CD14-positive monocyte (primary cell): ENCODE results near the gene SGSH. TPM values are rescaled to one million over a fixed set of nuclear protein-coding genes. Genes with fewer than 3 reads are reported as not detected.

Experiments
- DNase-seq, 3 donors: peaks; one replicate each; pipeline ENCODE4 v3.0.0-alpha.2; 2011 to 2022
- H2AFZ ChIP-seq: 2 replicates; pipeline ENCODE4 v1.6.0; 2012; ENCODE audit warnings: mild to moderate bottlenecking, low read depth, low read length, inconsistent platforms; ENCODE audit not compliant: insufficient read depth, poor library complexity, severe bottlenecking
- H3K27ac ChIP-seq, 2 donors: 1 replicate in 1 of 2; 2 replicates in 1 of 2; pipeline ENCODE4 v1.5.1; 2012 to 2013; ENCODE audit warnings: low read length in 2 of 2, control low read depth in 1 of 2, inconsistent platforms in 1 of 2, low read depth in 1 of 2, mild to moderate bottlenecking in 1 of 2
- H3K27me3 ChIP-seq, 2 donors: one replicate each; pipeline versions ENCODE4 v1.6.0 to v1.6.1; 2011 to 2013; ENCODE audit warnings: low read length in 2 of 2; ENCODE audit not compliant: control insufficient read depth in 2 of 2, insufficient read depth in 2 of 2
- H3K36me3 ChIP-seq, 2 donors: replicated peaks in 1 of 2; 1 replicate in 1 of 2; 2 replicates in 1 of 2; pipeline versions ENCODE4 v1.5.1 to v1.6.1; 2012 to 2013; ENCODE audit warnings: low read length in 2 of 2, control low read depth in 1 of 2, inconsistent platforms in 1 of 2, mild to moderate bottlenecking in 1 of 2; ENCODE audit not compliant: insufficient read depth in 2 of 2, control insufficient read depth in 1 of 2
- H3K4me1 ChIP-seq, 2 donors: 1 replicate in 1 of 2; 2 replicates in 1 of 2; pipeline versions ENCODE4 v1.5.1 to v1.6.1; 2012 to 2013; ENCODE audit warnings: low read length in 2 of 2, control low read depth in 1 of 2, inconsistent platforms in 1 of 2, mild to moderate bottlenecking in 1 of 2, moderate library complexity in 1 of 2; ENCODE audit not compliant: insufficient read depth in 2 of 2, control insufficient read depth in 1 of 2
- H3K4me2 ChIP-seq: replicated peaks from 2 replicates; pipeline ENCODE3; 2012; ENCODE audit warnings: low read length, moderate library complexity, mild to moderate bottlenecking; ENCODE audit not compliant: poor library complexity, severe bottlenecking; ENCODE audit errors: extremely low read depth
- H3K4me3 ChIP-seq, 3 experiments: fragments of 200-600 bp in 1 of 3; sonication (generic) in 1 of 3; replicated peaks in 1 of 3; 1 replicate in 2 of 3; 2 replicates in 1 of 3; pipeline ENCODE4 v1.5.1; 2011 to 2013; ENCODE audit warnings: low read length in 3 of 3, mild to moderate bottlenecking in 3 of 3, control low read depth in 2 of 3, low read depth in 2 of 3, inconsistent platforms in 1 of 3, moderate library complexity in 1 of 3
- H3K79me2 ChIP-seq: 2 replicates; pipeline ENCODE4 v1.6.0; 2012; ENCODE audit warnings: mild to moderate bottlenecking, control low read depth, inconsistent platforms, low read length, moderate library complexity; ENCODE audit not compliant: insufficient read depth
- H3K9ac ChIP-seq: 2 replicates; pipeline ENCODE4 v1.6.0; 2017; ENCODE audit warnings: low read length, mild to moderate bottlenecking; ENCODE audit not compliant: insufficient read depth, poor library complexity, severe bottlenecking
- H3K9me3 ChIP-seq, 2 donors: replicated peaks in 1 of 2; 1 replicate in 1 of 2; 2 replicates in 1 of 2; pipeline versions ENCODE4 v1.5.1 to v1.6.1; 2012 to 2013; ENCODE audit warnings: low read length in 2 of 2, control low read depth in 1 of 2; ENCODE audit not compliant: control insufficient read depth in 1 of 2, insufficient read depth in 1 of 2
- H4K20me1 ChIP-seq: 2 replicates; pipeline ENCODE4 v1.6.0; 2012; ENCODE audit warnings: mild to moderate bottlenecking, low read length, control low read depth, moderate library complexity; ENCODE audit not compliant: insufficient read depth
- H3K27ac Mint-ChIP-seq, 7 donors: one replicate each; pipeline ENCODE4 v1.8.0; 2020; ENCODE audit warnings: mild to moderate bottlenecking in 7 of 7, mixed read lengths in 7 of 7, moderate library complexity in 6 of 7, inconsistent platforms in 2 of 7
- H3K27me3 Mint-ChIP-seq, 3 donors: one replicate each; pipeline ENCODE4 v1.8.0; 2021 to 2022; ENCODE audit warnings: low read depth in 3 of 3, mild to moderate bottlenecking in 3 of 3, mixed read lengths in 3 of 3, moderate library complexity in 3 of 3, inconsistent platforms in 1 of 3
- H3K36me3 Mint-ChIP-seq, 2 donors: one replicate each; pipeline ENCODE4 v1.8.0; 2020; ENCODE audit warnings: mixed read lengths in 2 of 2, inconsistent platforms in 1 of 2, mild to moderate bottlenecking in 1 of 2
- H3K4me1 Mint-ChIP-seq: one replicate; pipeline ENCODE4 v1.8.0; 2020; ENCODE audit warnings: mild to moderate bottlenecking, mixed read lengths
- H3K4me3 Mint-ChIP-seq, 2 donors: one replicate each; pipeline ENCODE4 v1.8.0; 2020; ENCODE audit warnings: mild to moderate bottlenecking in 2 of 2, mixed read lengths in 2 of 2, moderate library complexity in 1 of 2
- H3K9me3 Mint-ChIP-seq, 7 donors: one replicate each; pipeline ENCODE4 v1.8.0; 2020 to 2022; ENCODE audit warnings: mixed read lengths in 7 of 7, mild to moderate bottlenecking in 6 of 7, moderate library complexity in 6 of 7, inconsistent platforms in 2 of 7
- WGBS: methylation state at CpG from one replicate; pipeline ENCODE4 v1.1.5; 2013; ENCODE audit warnings: missing lambda C conversion rate; ENCODE audit not compliant: insufficient coverage; 5-methylcytosine and 5-hydroxymethylcytosine counted together
- intact Hi-C, 2 donors: fragments of 100-400 bp; cut with micrococcal nuclease; formaldehyde crosslinking; loops; one replicate each; pipeline versions ENCODE4 v1.15.0 to v1.15.1; 2023
- polyA plus RNA-seq, 3 donors: library from polyadenylated mRNA; depleted of rRNA in 1 of 3; unstranded in 2 of 3; stranded (reverse) in 1 of 3; fragments of 300-500 nt in 2 of 3; fragments of >200 nt in 1 of 3; fragmentation: Illumina TruSeq in 2 of 3; gene quantifications; 1 replicate in 2 of 3; 2 replicates in 1 of 3; pipeline ENCODE4 v1.2.3, GENCODE V29; 2012 to 2021
- TF ChIP-seq, protein P1 (sequence below): fragments of 200-600 bp; IDR thresholded peaks from one replicate; pipeline ENCODE4 v1.8.0; 2022; ENCODE audit warnings: antibody characterized with exemption, mild to moderate bottlenecking

Gene SGSH
- polyA plus RNA-seq, 3 donors = 21.1 to 193 (median 31.3) TPM

DNA sequence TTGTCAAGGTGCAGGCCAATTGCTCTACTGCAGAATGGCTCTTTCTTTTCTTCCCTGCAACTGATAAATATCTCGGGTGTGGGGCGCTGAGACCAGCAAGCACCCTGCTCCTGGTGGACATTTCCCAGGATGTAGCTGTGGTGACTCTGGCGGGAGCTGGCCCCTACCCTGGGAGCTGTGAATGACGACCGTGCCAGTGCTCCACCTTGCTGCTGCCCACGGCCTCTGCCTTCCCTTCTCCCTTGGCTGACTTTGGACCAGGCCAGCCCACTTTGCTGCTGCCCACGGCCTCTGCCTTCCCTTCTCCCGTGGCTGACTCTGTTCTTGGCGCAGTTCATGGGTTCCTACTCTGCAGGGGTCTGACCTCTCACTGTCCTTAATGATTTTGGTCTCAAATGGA, 34.2 kb downstream of the SGSH start:
- H3K27ac ChIP-seq = no peak overlapping the region
- Mint-ChIP-seq H3K9me3 (no peaks in the 10 kb centered on the region), H3K4me1 (peaks cover 2% of the 10 kb centered on the region), H3K4me3 (no peak overlapping the region), H3K36me3 (no peaks in the 10 kb centered on the region), H3K27me3 (peaks cover 4 to 7% (median 6%) of the 10 kb centered on the region in 3 donors), H3K27ac (no peak overlapping the region)
- H3K4me3 ChIP-seq = no peak overlapping the region
- no peak overlapping the region for H3K4me2 ChIP-seq
- DNase-seq = no peak
- H3K79me2 ChIP-seq = no peaks in the 10 kb centered on the region
- no peaks in the 10 kb centered on the region for H3K36me3 ChIP-seq
- H3K9ac ChIP-seq = no peak overlapping the region
- no peaks in the 10 kb centered on the region for H3K27me3 ChIP-seq
- TF ChIP-seq, protein P1, sequence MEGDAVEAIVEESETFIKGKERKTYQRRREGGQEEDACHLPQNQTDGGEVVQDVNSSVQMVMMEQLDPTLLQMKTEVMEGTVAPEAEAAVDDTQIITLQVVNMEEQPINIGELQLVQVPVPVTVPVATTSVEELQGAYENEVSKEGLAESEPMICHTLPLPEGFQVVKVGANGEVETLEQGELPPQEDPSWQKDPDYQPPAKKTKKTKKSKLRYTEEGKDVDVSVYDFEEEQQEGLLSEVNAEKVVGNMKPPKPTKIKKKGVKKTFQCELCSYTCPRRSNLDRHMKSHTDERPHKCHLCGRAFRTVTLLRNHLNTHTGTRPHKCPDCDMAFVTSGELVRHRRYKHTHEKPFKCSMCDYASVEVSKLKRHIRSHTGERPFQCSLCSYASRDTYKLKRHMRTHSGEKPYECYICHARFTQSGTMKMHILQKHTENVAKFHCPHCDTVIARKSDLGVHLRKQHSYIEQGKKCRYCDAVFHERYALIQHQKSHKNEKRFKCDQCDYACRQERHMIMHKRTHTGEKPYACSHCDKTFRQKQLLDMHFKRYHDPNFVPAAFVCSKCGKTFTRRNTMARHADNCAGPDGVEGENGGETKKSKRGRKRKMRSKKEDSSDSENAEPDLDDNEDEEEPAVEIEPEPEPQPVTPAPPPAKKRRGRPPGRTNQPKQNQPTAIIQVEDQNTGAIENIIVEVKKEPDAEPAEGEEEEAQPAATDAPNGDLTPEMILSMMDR = no peak
- no peaks in the 10 kb centered on the region for H4K20me1 ChIP-seq
- H3K9me3 ChIP-seq = no peaks in the 10 kb centered on the region
- 91% methylated on average over 9 of the region's 9 CpGs for WGBS
- no peaks in the 10 kb centered on the region for H3K4me1 ChIP-seq
- no peak overlapping the region for H2AFZ ChIP-seq
- intact Hi-C loops = no loop called here

DNA sequence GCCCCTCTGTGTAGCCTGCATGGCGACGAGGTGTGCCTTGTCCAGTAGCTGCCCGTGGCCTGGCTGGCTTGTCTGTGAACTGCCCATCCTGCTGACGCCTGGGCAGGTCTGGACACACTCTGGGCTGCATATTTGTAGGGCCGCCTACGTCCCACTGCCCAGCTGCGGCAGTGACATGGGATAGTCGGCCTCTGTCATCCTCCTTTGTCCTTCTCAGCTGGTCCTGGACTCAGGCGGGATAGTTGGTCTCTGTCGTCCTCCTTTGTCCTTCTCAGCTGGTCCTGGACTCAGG, 35.8 kb downstream of the SGSH start:
- H3K27ac Mint-ChIP-seq = no peak overlapping the region
- WGBS = 98% methylated on average over 5 of the region's 10 CpGs
- Histone ChIP-seq H3K4me3 (no peak overlapping the region), H3K27me3 (no peaks in the 10 kb centered on the region), H3K36me3 (no peaks in the 10 kb centered on the region), H3K79me2 (no peaks in the 10 kb centered on the region), H3K9me3 (no peaks in the 10 kb centered on the region), H3K9ac (no peak overlapping the region), H3K4me2 (no peak overlapping the region), H3K27ac (no peak overlapping the region), H3K4me1 (no peaks in the 10 kb centered on the region), H2AFZ (no peak overlapping the region), H4K20me1 (no peaks in the 10 kb centered on the region)
- peaks cover 0 to 2% (median 0%) of the 10 kb centered on the region in 7 donors for H3K9me3 Mint-ChIP-seq
- intact Hi-C loops = no loop called here
- H3K4me3 Mint-ChIP-seq = no peak overlapping the region
- no peaks in the 10 kb centered on the region for H3K36me3 Mint-ChIP-seq
- TF ChIP-seq, protein P1 = no peak
- peaks cover 4 to 11% (median 11%) of the 10 kb centered on the region in 3 donors for H3K27me3 Mint-ChIP-seq
- DNase-seq = no peak
- H3K4me1 Mint-ChIP-seq = peaks cover 2% of the 10 kb centered on the region
